KMS-11 (cell line): ENCODE measurements around the gene ACO2.

Source experiments
- H2AFZ ChIP-seq: fragments of 200-600 bp; sonication (generic); 2 replicates; pipeline ENCODE4 v1.6.1; 2016; ENCODE audit warnings: antibody characterized with exemption, mixed run types, low read depth
- H3K27ac ChIP-seq: fragments of 200-600 bp; sonication (generic); 2 replicates; pipeline ENCODE4 v1.6.1; 2016; ENCODE audit warnings: mild to moderate bottlenecking, mixed run types
- H3K27me3 ChIP-seq: fragments of 200-600 bp; sonication (generic); 2 replicates; pipeline ENCODE4 v1.6.1; 2017; ENCODE audit warnings: mild to moderate bottlenecking, low read depth, mixed run types, moderate library complexity; ENCODE audit not compliant: insufficient read depth
- H3K36me3 ChIP-seq: fragments of 200-600 bp; sonication (generic); 2 replicates; pipeline ENCODE4 v1.6.1; 2017; ENCODE audit warnings: mild to moderate bottlenecking, mixed run types; ENCODE audit not compliant: insufficient read depth
- H3K4me1 ChIP-seq: fragments of 200-600 bp; sonication (generic); 2 replicates; pipeline ENCODE4 v1.6.1; 2016; ENCODE audit warnings: mild to moderate bottlenecking, low read depth, mixed run types; ENCODE audit not compliant: poor library complexity, severe bottlenecking
- H3K4me2 ChIP-seq: fragments of 200-600 bp; sonication (generic); 2 replicates; pipeline ENCODE4 v1.7.0; 2016; ENCODE audit warnings: mild to moderate bottlenecking, mixed run types
- H3K4me3 ChIP-seq: fragments of 200-600 bp; sonication (generic); IDR thresholded peaks from 2 replicates; pipeline ENCODE4 v1.6.1; 2017; ENCODE audit warnings: low read depth, low read length, mixed read lengths; ENCODE audit not compliant: insufficient read depth
- H3K79me2 ChIP-seq: fragments of 200-600 bp; sonication (generic); 2 replicates; pipeline ENCODE4 v1.6.1; 2016; ENCODE audit warnings: low read depth, mixed run types; ENCODE audit not compliant: insufficient read depth
- H3K9ac ChIP-seq: fragments of 200-600 bp; sonication (generic); 2 replicates; pipeline ENCODE4 v1.6.1; 2016; ENCODE audit warnings: mild to moderate bottlenecking, mixed run types
- H4K20me1 ChIP-seq: fragments of 200-600 bp; sonication (generic); 2 replicates; pipeline ENCODE4 v1.6.1; 2016; ENCODE audit warnings: mild to moderate bottlenecking, mixed run types; ENCODE audit not compliant: insufficient read depth
- TF ChIP-seq, protein P1 (sequence below): fragments of 200-600 bp; sonication (generic); conservative IDR thresholded peaks from 2 replicates; pipeline ENCODE4 v1.6.1; 2017; ENCODE audit warnings: low read depth, mild to moderate bottlenecking, antibody characterized with exemption, low read length, moderate library complexity, mixed read lengths

The ACO2 gene

DNA sequence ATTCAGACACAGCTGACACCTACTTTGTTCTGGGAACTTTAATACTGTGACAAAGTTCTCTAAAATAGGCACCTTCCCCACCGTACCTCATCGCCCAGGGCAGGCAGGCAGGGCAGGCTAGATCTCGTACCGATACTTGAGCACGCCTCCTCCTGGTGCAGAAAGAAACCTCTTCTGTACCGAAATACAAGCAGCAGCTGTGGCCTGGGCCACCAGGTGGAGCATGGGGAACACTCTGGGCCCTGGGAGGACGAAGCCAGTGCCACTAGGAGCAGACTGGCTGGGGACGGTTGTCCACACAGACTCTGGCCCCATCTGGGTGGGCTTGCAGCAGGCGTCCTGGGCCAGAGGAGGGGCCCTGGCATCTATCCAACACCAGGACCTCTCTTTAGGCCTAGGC lies 108.0 kb downstream of the ACO2 start:
- no peak overlapping the region for H3K4me3 ChIP-seq
- H2AFZ ChIP-seq, result no peak overlapping the region
- H3K4me1 ChIP-seq, result peaks cover 11% of the 10 kb centered on the region
- H3K36me3 ChIP-seq, result no peaks in the 10 kb centered on the region
- H4K20me1 ChIP-seq, result no peaks in the 10 kb centered on the region
- H3K4me2 ChIP-seq, result no peak overlapping the region
- no peak overlapping the region for H3K9ac ChIP-seq
- TF ChIP-seq, protein P1, sequence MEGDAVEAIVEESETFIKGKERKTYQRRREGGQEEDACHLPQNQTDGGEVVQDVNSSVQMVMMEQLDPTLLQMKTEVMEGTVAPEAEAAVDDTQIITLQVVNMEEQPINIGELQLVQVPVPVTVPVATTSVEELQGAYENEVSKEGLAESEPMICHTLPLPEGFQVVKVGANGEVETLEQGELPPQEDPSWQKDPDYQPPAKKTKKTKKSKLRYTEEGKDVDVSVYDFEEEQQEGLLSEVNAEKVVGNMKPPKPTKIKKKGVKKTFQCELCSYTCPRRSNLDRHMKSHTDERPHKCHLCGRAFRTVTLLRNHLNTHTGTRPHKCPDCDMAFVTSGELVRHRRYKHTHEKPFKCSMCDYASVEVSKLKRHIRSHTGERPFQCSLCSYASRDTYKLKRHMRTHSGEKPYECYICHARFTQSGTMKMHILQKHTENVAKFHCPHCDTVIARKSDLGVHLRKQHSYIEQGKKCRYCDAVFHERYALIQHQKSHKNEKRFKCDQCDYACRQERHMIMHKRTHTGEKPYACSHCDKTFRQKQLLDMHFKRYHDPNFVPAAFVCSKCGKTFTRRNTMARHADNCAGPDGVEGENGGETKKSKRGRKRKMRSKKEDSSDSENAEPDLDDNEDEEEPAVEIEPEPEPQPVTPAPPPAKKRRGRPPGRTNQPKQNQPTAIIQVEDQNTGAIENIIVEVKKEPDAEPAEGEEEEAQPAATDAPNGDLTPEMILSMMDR, result peak; percentile 40; the same call in 1 of the 2 replicates
- H3K27me3 ChIP-seq, result no peaks in the 10 kb centered on the region
- no peaks in the 10 kb centered on the region for H3K79me2 ChIP-seq
- H3K27ac ChIP-seq, result no peak overlapping the region

DNA sequence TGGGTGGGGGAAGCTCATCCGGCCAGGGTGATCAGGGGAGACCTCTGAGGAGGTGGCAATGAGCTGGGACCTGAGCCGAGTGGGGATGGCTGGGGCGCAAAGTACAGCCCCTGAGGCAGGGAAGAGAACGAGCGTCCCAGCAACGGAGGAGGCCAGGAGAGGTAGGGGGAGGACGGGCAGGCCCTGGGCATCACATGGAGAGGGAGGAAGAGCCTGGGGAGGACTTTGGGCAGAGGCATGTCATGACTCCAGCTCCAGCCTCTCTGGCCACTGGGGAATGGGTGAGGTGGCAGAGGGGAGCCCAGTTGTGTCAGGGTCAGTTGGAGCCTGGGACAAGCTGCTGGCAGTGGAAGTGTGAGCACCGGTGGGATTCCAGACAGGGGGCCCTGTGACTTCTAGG lies 109.2 kb downstream of the ACO2 start:
- TF ChIP-seq, protein P1, result no peak
- Histone ChIP-seq H3K4me2 (no peak overlapping the region), H2AFZ (no peak overlapping the region), H3K36me3 (no peaks in the 10 kb centered on the region), H3K9ac (no peak overlapping the region), H3K27me3 (no peaks in the 10 kb centered on the region), H3K79me2 (no peaks in the 10 kb centered on the region), H3K4me3 (no peak overlapping the region), H4K20me1 (no peaks in the 10 kb centered on the region), H3K4me1 (peaks cover 11% of the 10 kb centered on the region), H3K27ac (no peak overlapping the region)
